Activated CD4-positive, alpha-beta T cell treated with anti-CD3 and anti-CD28 coated beads, Interleukin-2, amount 10 ng/mL, durations not matched to agents 7 days and 5 days (primary cell): Measurements from ENCODE around the gene NME7. TPM values are rescaled to one million over a fixed set of nuclear protein-coding genes. Genes with fewer than 3 reads are reported as not detected.
"Not testable (repeated sequence)": the region's sequence is repeated elsewhere in the genome, so short reads cannot be mapped to it uniquely, and the experiment has no call there.

Experiments used
- CTCF ChIA-PET: fragments of 350-600 bp; sonication (Branson Sonifier 250); formaldehyde crosslinking; loops from one replicate; lab custom pipeline; 2021; ENCODE audit warnings: antibody characterized with exemption; lab: Charles Lee
- POLR2A ChIA-PET: fragments of 350-600 bp; sonication (Branson Sonifier 250); formaldehyde crosslinking; loops from one replicate; lab custom pipeline; 2021; ENCODE audit warnings: antibody characterized with exemption; lab: Charles Lee
- DNase-seq: peaks from one replicate; pipeline ENCODE4 v3.0.0-alpha.2; 2020
- H3K27ac Mint-ChIP-seq: one replicate; pipeline ENCODE4 v1.8.0; 2021; ENCODE audit warnings: mild to moderate bottlenecking, moderate library complexity, mixed read lengths
- H3K27me3 Mint-ChIP-seq: one replicate; pipeline ENCODE4 v1.8.0; 2021; ENCODE audit warnings: mixed read lengths
- H3K36me3 Mint-ChIP-seq: one replicate; pipeline ENCODE4 v1.8.0; 2021; ENCODE audit warnings: low read depth, mixed read lengths
- H3K4me1 Mint-ChIP-seq: one replicate; pipeline ENCODE4 v1.8.0; 2021; ENCODE audit warnings: mixed read lengths
- H3K4me3 Mint-ChIP-seq: one replicate; pipeline ENCODE4 v1.8.0; 2021; ENCODE audit warnings: mild to moderate bottlenecking, moderate library complexity, mixed read lengths
- H3K9me3 Mint-ChIP-seq: one replicate; pipeline ENCODE4 v1.8.0; 2021; ENCODE audit warnings: mixed read lengths
- total RNA-seq, 2 experiments: library from RNA; stranded (reverse); gene quantifications; one replicate each; pipeline ENCODE4 v1.2.3, GENCODE V29; 2021

NME7 gene
- total RNA-seq, 2 experiments from 2014 or later: 16.6 to 16.9 TPM

- H3K4me3 Mint-ChIP-seq: no peak overlapping the region
- peaks cover 46% of the 10 kb centered on the region for H3K4me1 Mint-ChIP-seq
- H3K27ac Mint-ChIP-seq: no peak overlapping the region
- H3K36me3 Mint-ChIP-seq: peaks cover 26% of the 10 kb centered on the region
- H3K9me3 Mint-ChIP-seq: peaks cover 8% of the 10 kb centered on the region
- CTCF ChIA-PET: interaction anchor here (0.8 to 2.0 kb wide), 3 partner anchors 18 to 1025 kb away, joined by 3 to 7 read pairs (median 4); no protein-coding TSS in a partner anchor
- no peaks in the 10 kb centered on the region for H3K27me3 Mint-ChIP-seq
- POLR2A ChIA-PET: interaction anchor here (1.6 kb wide), 1 partner anchor 23 kb away, joined by 5 read pairs; no protein-coding TSS in a partner anchor
- no peak for DNase-seq
Observed at GRCh38 chr1:169367096-169367685, 406 bp downstream of the NME7 start.

DNA sequence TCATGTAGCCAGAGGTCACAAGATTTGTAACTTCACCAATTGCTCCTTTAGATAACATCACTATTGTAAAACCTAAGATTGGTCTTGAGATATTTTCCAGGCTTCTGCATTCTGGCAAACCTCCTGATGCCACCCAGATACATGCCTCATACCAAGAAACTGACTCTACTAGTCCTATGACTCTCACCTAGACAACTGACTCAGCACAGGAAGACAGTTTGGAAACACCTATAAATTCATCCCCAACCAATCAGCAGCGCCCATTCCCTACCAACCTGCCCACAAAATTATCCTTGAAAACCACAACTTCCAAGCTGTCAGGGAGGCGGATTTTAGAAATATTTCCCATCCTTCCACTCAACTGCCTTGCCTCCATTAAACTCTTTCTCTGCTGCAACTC is 2.6 kb downstream of the NME7 start:
- CTCF ChIA-PET: interaction anchor here (0.6 to 1.3 kb wide), 2 partner anchors 14 to 51 kb away, joined by 3 read pairs; no protein-coding TSS in a partner anchor
- DNase-seq: no peak

DNA sequence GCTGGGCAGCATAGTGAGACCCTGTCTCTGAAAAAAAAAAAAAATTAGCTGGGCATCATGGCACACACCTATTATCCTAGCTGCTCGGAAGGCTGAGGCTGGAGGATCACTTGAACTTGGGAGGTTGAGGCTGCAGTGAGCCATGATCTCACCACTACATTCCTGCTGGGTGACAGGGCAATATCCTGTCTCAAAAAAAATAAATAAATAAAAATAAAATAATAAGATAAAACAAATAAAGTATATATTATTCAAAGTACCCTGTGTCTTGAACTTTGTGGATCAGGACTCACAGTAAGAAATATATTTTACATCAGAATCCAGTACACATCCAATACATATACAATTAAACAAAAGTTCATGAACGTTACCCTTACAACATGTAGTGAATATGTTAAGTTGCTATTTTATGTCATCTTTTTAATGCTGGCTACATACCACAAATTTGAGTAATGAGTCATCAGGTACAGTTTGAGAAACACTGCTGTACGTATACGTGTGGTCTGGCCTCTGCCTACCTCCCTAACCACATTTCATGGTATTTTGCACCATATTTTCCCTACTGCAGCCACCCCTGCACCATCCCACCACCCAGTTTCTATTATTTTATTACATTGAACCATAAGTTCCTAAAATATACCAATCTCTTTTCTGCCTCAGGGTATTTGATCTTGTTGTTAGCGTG is 4.4 kb downstream of the NME7 start:
- Mint-ChIP-seq H3K27me3 (peaks cover 1% of the 10 kb centered on the region), H3K4me3 (no peak overlapping the region), H3K27ac (peak overlapping the region; percentile 46), H3K4me1 (peaks cover 20% of the 10 kb centered on the region), H3K36me3 (peaks cover 6% of the 10 kb centered on the region), H3K9me3 (peaks cover 8% of the 10 kb centered on the region)
- DNase-seq: peak; percentile 22
- CTCF ChIA-PET: interaction anchor here (0.7 to 1.0 kb wide), 3 partner anchors 13 to 256 kb away, joined by 3 to 4 read pairs (median 3); no protein-coding TSS in a partner anchor
- POLR2A ChIA-PET: no interaction called here

More for the DNA sequence above, 2.6 kb downstream of the NME7 start:
- Mint-ChIP-seq H3K4me1 (peaks cover 29% of the 10 kb centered on the region), H3K27me3 (peaks cover 1% of the 10 kb centered on the region), H3K27ac (no peak overlapping the region), H3K36me3 (peaks cover 9% of the 10 kb centered on the region), H3K9me3 (peaks cover 8% of the 10 kb centered on the region), H3K4me3 (no peak overlapping the region)
- POLR2A ChIA-PET: no interaction called here

GRCh38 chr1:169361281-169361680 is 6.3 kb downstream of the NME7 start:
- H3K27ac Mint-ChIP-seq: no peak overlapping the region
- no peak for DNase-seq
- peaks cover 20% of the 10 kb centered on the region for H3K4me1 Mint-ChIP-seq
- H3K36me3 Mint-ChIP-seq: peaks cover 6% of the 10 kb centered on the region
- CTCF ChIA-PET: interaction anchor here (1.0 to 1.2 kb wide), 2 partner anchors 9 to 13 kb away, joined by 3 to 4 read pairs; no protein-coding TSS in a partner anchor
- no peak overlapping the region for H3K4me3 Mint-ChIP-seq
- peaks cover 1% of the 10 kb centered on the region for H3K27me3 Mint-ChIP-seq
- POLR2A ChIA-PET: no interaction called here
- peaks cover 8% of the 10 kb centered on the region for H3K9me3 Mint-ChIP-seq

DNA sequence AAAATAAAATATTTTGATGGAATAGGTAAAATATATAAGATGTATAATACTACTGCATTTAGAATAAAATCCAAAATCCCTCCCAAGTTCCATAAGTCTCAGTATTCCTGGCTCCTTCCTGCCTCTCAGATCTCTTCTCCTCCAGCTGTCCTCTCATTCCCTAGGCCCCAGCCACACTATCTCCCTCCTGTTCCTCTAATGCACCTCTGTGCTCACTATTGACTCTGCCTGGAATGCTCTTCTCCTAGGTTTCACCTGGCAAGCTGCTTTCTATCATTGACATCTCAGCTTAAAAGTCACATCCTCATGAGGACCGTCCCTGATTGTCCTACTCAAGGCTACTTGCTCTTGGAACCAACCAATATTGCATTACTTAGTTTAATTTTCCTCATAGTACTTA is 7.2 kb downstream of the NME7 start:
- peaks cover 20% of the 10 kb centered on the region for H3K4me1 Mint-ChIP-seq
- ChIA-PET POLR2A (no interaction called here), CTCF (interaction anchor here (0.7 to 1.5 kb wide), 2 partner anchors 13 to 807 kb away, joined by 3 to 5 read pairs; no protein-coding TSS in a partner anchor)
- peaks cover 8% of the 10 kb centered on the region for H3K9me3 Mint-ChIP-seq
- H3K27ac Mint-ChIP-seq: no peak overlapping the region
- peaks cover 1% of the 10 kb centered on the region for H3K27me3 Mint-ChIP-seq
- H3K4me3 Mint-ChIP-seq: no peak overlapping the region
- DNase-seq: no peak
- peaks cover 6% of the 10 kb centered on the region for H3K36me3 Mint-ChIP-seq

DNA sequence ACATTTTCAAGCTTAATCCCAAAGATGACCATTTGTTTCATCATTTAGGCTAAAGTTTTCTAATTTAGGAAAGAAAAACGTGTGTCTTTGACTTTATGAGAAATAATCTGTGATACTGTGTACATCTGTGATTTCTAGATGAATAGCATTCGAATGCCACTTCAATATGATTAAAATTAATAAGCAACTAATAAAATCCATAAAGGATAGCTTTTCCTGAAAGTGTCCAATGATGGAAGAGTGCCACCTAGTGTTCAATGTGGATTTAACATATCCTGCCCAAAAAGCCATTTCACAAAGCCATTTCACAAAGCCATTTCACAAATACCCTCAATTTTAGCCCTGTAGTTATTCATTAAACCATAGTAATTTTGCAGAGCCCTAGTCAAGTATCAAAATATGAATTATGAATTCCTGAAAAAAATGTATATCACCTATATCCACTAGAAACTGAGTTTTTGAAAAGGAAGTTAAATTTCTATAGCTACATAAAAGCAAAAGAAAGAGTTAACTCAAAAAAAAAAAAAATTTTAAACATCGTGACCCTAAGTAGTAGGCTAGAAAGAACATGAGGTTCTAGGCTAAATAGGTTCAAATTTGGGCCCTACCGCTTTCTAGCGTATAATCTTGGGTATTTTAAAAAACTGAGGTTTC is 19.1 kb downstream of the NME7 start:
- CTCF ChIA-PET: interaction anchor here (0.6 to 1.8 kb wide), 12 partner anchors 9 to 1170 kb away, joined by 3 to 8 read pairs (median 4); partner anchors contain the start of genes BLZF1 and NME7
- Mint-ChIP-seq H3K27me3 (peaks cover 6% of the 10 kb centered on the region), H3K27ac (no peak overlapping the region), H3K9me3 (peaks cover 3% of the 10 kb centered on the region), H3K4me3 (no peak overlapping the region), H3K4me1 (peaks cover 8% of the 10 kb centered on the region), H3K36me3 (peaks cover 4% of the 10 kb centered on the region)
- POLR2A ChIA-PET: no interaction called here
- DNase-seq: peak; percentile 57

DNA sequence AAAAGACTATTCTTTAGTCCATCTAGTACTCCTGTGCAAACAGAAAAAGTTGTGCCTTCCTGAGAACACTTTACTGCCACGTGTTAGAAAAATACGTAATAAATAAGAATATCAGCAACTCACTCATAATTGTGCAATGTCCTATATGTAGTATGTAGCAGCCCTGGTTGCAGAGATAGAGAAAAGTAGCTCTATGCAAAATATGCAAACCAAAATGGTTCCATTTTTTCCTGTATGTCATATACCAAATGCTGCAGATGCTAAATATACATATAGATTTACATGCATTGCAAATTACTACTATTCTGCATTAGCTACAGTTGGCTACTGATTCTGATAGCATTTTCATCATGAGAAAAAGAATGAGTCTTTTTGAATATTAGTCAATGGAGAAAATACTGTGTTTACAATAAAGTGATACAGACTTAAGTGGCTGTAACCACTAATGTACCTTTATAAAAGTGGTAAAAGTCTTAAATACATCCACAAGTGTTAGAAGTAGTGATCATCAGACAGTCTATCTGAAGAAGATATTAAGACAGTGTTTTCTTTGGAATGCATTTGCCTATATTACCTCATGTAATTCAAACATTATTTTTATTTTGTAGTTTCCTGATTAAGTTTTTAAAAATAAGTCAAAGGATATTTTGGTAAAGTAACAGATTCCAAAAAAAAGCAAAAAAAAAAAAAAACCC is 19.8 kb downstream of the NME7 start:
- H3K36me3 Mint-ChIP-seq: peaks cover 2% of the 10 kb centered on the region
- peaks cover 8% of the 10 kb centered on the region for H3K4me1 Mint-ChIP-seq
- no peak overlapping the region for H3K4me3 Mint-ChIP-seq
- H3K27me3 Mint-ChIP-seq: peaks cover 3% of the 10 kb centered on the region
- POLR2A ChIA-PET: no interaction called here
- CTCF ChIA-PET: interaction anchor here (0.6 to 1.8 kb wide), 10 partner anchors 9 to 908 kb away, joined by 3 to 8 read pairs (median 4); no protein-coding TSS in a partner anchor
- DNase-seq: no peak
- H3K9me3 Mint-ChIP-seq: peaks cover 3% of the 10 kb centered on the region
- H3K27ac Mint-ChIP-seq: no peak overlapping the region

DNA sequence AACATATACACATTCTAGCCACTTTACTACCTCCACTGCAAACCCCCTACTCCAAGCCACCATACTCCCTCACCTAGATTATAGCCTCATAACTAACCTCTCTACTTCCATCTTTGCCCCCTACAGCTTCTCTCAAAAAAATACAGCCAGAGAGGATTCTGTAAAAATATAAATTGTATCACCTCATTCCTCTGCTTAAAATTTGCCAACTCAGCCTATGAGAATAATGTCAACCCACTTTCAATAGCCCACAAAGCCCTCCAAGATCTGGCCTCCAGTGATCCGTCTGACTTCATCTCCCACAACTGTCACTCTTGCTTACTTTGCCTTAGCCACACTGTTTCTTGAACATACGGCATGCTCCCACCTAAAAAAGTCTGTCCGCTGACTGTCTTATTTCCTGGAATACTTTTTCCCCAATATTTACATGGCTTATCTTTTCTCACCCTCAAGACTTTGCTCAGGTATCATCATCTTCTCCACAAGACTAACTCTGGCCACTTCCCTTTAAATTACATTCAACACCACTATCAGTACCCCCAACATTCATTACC is 21.5 kb downstream of the NME7 start:
- POLR2A ChIA-PET: no interaction called here

GRCh38 chr1:169345511-169345910 is 22.1 kb downstream of the NME7 start:
- H3K9me3 Mint-ChIP-seq: peaks cover 4% of the 10 kb centered on the region
- peaks cover 1% of the 10 kb centered on the region for H3K4me1 Mint-ChIP-seq
- no peak overlapping the region for H3K27ac Mint-ChIP-seq
- POLR2A ChIA-PET: no interaction called here
- no peaks in the 10 kb centered on the region for H3K36me3 Mint-ChIP-seq
- H3K27me3 Mint-ChIP-seq: no peaks in the 10 kb centered on the region
- H3K4me3 Mint-ChIP-seq: no peak overlapping the region
- DNase-seq: no peak
- CTCF ChIA-PET: no interaction called here

More for the DNA sequence above, 21.5 kb downstream of the NME7 start:
- H3K36me3 Mint-ChIP-seq: no peaks in the 10 kb centered on the region
- CTCF ChIA-PET: no interaction called here
- H3K27ac Mint-ChIP-seq: no peak overlapping the region
- H3K4me3 Mint-ChIP-seq: no peak overlapping the region
- no peaks in the 10 kb centered on the region for H3K9me3 Mint-ChIP-seq
- no peaks in the 10 kb centered on the region for H3K27me3 Mint-ChIP-seq
- H3K4me1 Mint-ChIP-seq: peaks cover 1% of the 10 kb centered on the region
- DNase-seq: no peak

DNA sequence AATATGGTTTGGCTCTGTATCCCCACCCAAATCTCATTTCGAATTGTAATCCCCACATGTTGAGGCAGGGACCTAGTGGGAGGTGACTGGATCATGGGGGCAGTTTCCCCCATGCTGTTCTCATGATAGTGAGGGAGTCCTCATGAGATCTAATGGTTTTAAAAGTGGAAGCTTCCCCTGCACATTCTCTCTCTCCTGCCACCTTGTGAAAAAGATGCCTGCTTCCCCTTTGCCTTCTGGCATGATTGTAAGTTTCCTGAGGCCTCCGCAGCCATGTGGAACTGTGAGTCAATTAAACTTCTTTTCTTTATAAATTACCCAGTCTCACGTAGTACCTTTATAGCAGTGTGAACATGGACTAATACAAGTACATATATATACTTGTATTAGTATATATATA is 25.5 kb downstream of the NME7 start:
- POLR2A ChIA-PET, CTCF ChIA-PET, DNase-seq, H3K27ac Mint-ChIP-seq, H3K36me3 Mint-ChIP-seq, H3K27me3 Mint-ChIP-seq, H3K4me3 Mint-ChIP-seq: not testable (repeated sequence)
- Mint-ChIP-seq H3K9me3 (peaks cover 14% of the 10 kb centered on the region), H3K4me1 (peaks cover 18% of the 10 kb centered on the region)

GRCh38 chr1:169340882-169341281 is 26.7 kb downstream of the NME7 start:
- ChIA-PET CTCF (interaction anchor here (1.2 kb wide), 1 partner anchor 29 kb away, joined by 3 read pairs; no protein-coding TSS in a partner anchor), POLR2A (no interaction called here)
- Mint-ChIP-seq H3K4me1 (peaks cover 18% of the 10 kb centered on the region), H3K9me3 (peaks cover 16% of the 10 kb centered on the region), H3K27ac (no peak overlapping the region), H3K36me3 (peaks cover 5% of the 10 kb centered on the region), H3K4me3 (no peak overlapping the region), H3K27me3 (no peaks in the 10 kb centered on the region)
- no peak for DNase-seq

- Mint-ChIP-seq H3K27me3 (no peaks in the 10 kb centered on the region), H3K36me3 (peaks cover 9% of the 10 kb centered on the region), H3K27ac (no peak overlapping the region), H3K4me1 (peaks cover 18% of the 10 kb centered on the region), H3K9me3 (peaks cover 21% of the 10 kb centered on the region), H3K4me3 (no peak overlapping the region)
- ChIA-PET POLR2A (no interaction called here), CTCF (interaction anchor here (1.2 kb wide), 2 partner anchors 9 to 30 kb away, joined by 3 to 4 read pairs; no protein-coding TSS in a partner anchor)
- DNase-seq: no peak
Observed at GRCh38 chr1:169339773-169340172, 27.8 kb downstream of the NME7 start.
